Measurements from ENCODE around the gene SYCP3.

The SYCP3 gene

GRCh38 chr12:101727098-101727497, 12.2 kb downstream of the SYCP3 start:
- H3F3A ChIP-seq (ENCODE audit: control insufficient read depth, insufficient read depth) = no peaks in the 10 kb centered on the region
- H3K79me2 ChIP-seq (ENCODE audit: control insufficient read depth, low read length) = no peaks in the 10 kb centered on the region
- no peaks in the 10 kb centered on the region for H3K27me3 ChIP-seq (ENCODE audit: control insufficient read depth, low read length)
- H3K27ac ChIP-seq (ENCODE audit: low read depth, low read length) = no peak overlapping the region
- peaks cover 28% of the 10 kb centered on the region for H3K36me3 ChIP-seq (ENCODE audit: control insufficient read depth, low read length)
- H3K4me2 ChIP-seq (ENCODE audit: low read length) = no peak overlapping the region
- peaks cover 8% of the 10 kb centered on the region for H3K4me1 ChIP-seq (ENCODE audit: control insufficient read depth, low read length)
- no peak for TF ChIP-seq EZH2phosphoT487 (IDR thresholded peaks at IDR 0.05; ENCODE audit: borderline replicate concordance, low read length)
- no peak for TF ChIP-seq CTCF (IDR thresholded peaks at IDR 0.05; ENCODE audit: low read depth, low read length, poor library complexity, severe bottlenecking)
- H3K9me2 ChIP-seq (replicated peaks; ENCODE audit: control insufficient read depth, low read length) = no peaks in the 10 kb centered on the region
- no peaks in the 10 kb centered on the region for H4K20me1 ChIP-seq (ENCODE audit: control insufficient read depth, insufficient read depth, low read depth, low read length)
- H3K9me3 ChIP-seq (ENCODE audit: control insufficient read depth, insufficient read depth, low read length) = no peaks in the 10 kb centered on the region
- no peak overlapping the region for H3K4me3 ChIP-seq (ENCODE audit: low read length)

GRCh38 chr12:101722392-101722791, 16.9 kb downstream of the SYCP3 start:
- Histone ChIP-seq H3K36me3 (ENCODE audit: control insufficient read depth, low read length) (peaks cover 34% of the 10 kb centered on the region), H3K79me2 (ENCODE audit: control insufficient read depth, low read length) (no peaks in the 10 kb centered on the region), H3K27me3 (ENCODE audit: control insufficient read depth, low read length) (no peaks in the 10 kb centered on the region), H3K4me3 (ENCODE audit: low read length) (no peak overlapping the region), H3K4me2 (ENCODE audit: low read length) (no peak overlapping the region), H4K20me1 (ENCODE audit: control insufficient read depth, insufficient read depth, low read depth, low read length) (no peaks in the 10 kb centered on the region), H3K4me1 (ENCODE audit: control insufficient read depth, low read length) (peaks cover 15% of the 10 kb centered on the region), H3K9me2 (replicated peaks; ENCODE audit: control insufficient read depth, low read length) (no peaks in the 10 kb centered on the region), H3F3A (ENCODE audit: control insufficient read depth, insufficient read depth) (no peaks in the 10 kb centered on the region), H3K9me3 (ENCODE audit: control insufficient read depth, insufficient read depth, low read length) (no peaks in the 10 kb centered on the region), H3K27ac (ENCODE audit: low read depth, low read length) (no peak overlapping the region)
- TF ChIP-seq EZH2phosphoT487 (IDR thresholded peaks at IDR 0.05; ENCODE audit: borderline replicate concordance, low read length) (no peak), CTCF (IDR thresholded peaks at IDR 0.05; ENCODE audit: low read depth, low read length, poor library complexity, severe bottlenecking) (no peak)

GRCh38 chr12:101720118-101720517, 19.1 kb downstream of the SYCP3 start:
- Histone ChIP-seq H3K4me2 (ENCODE audit: low read length) (no peak overlapping the region), H3K79me2 (ENCODE audit: control insufficient read depth, low read length) (0 out of 2 replicates have a peak, but pooled peaks cover 2% of the 10 kb centered on the region), H3F3A (ENCODE audit: control insufficient read depth, insufficient read depth) (no peaks in the 10 kb centered on the region), H4K20me1 (ENCODE audit: control insufficient read depth, insufficient read depth, low read depth, low read length) (no peaks in the 10 kb centered on the region), H3K4me1 (ENCODE audit: control insufficient read depth, low read length) (peaks cover 12% of the 10 kb centered on the region), H3K27me3 (ENCODE audit: control insufficient read depth, low read length) (no peaks in the 10 kb centered on the region), H3K9me2 (replicated peaks; ENCODE audit: control insufficient read depth, low read length) (no peaks in the 10 kb centered on the region), H3K36me3 (ENCODE audit: control insufficient read depth, low read length) (peaks cover 30% of the 10 kb centered on the region), H3K27ac (ENCODE audit: low read depth, low read length) (no peak overlapping the region), H3K4me3 (ENCODE audit: low read length) (no peak overlapping the region), H3K9me3 (ENCODE audit: control insufficient read depth, insufficient read depth, low read length) (no peaks in the 10 kb centered on the region)
- TF ChIP-seq EZH2phosphoT487 (IDR thresholded peaks at IDR 0.05; ENCODE audit: borderline replicate concordance, low read length) (no peak), CTCF (IDR thresholded peaks at IDR 0.05; ENCODE audit: low read depth, low read length, poor library complexity, severe bottlenecking) (no peak)
